GM18520 (cell line): ENCODE measurements around the gene HEPN1.

Experiments
- ATAC-seq: cut with Tn5 transposase; IDR thresholded peaks from one replicate; pipeline ENCODE4 v1.9.1; 2021; ENCODE audit not compliant: unreplicated experiment

Gene HEPN1

GRCh38 chr11:124899383-124900145 lies 19.5 kb upstream of the HEPN1 start:
- ATAC-seq: no peak

DNA sequence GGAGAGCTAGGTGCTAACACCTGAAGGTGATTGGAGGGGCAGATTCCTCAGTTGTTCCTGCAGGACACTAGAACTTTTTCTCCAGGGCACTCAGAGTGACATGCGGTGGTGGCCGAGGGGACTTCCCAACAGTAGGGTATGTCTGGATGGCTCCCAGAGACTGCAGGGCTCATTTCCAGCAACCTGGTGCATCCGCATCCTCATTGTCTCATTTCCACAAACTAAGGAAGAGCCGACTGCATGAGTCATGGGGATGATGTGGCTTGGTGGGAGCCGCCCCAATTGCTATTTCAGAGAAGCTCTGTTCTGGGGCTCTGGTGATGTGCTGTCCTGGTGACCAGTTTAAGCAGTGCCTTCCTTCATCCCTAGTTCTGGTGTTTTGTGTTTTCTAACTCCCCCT lies 18.6 kb upstream of the HEPN1 start:
- no peak for ATAC-seq

DNA sequence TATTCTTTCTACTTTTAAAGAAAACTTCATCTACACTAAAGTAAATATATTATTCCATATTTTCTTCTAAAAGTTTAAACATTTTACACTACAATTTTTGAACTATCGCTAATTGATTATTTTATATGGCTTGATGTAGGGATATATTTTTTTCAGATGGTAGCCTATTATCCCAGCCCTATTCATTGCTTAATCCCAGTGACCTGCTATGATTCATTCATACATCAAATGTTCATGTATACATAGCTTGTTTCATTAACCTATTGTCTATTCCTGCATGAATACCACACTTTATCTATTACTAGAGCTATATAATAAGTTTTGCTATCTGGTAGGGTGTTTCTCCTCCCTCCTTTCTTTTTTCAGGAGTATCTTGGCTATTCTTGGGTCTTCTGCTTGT lies 16.4 kb upstream of the HEPN1 start:
- no peak for ATAC-seq

DNA sequence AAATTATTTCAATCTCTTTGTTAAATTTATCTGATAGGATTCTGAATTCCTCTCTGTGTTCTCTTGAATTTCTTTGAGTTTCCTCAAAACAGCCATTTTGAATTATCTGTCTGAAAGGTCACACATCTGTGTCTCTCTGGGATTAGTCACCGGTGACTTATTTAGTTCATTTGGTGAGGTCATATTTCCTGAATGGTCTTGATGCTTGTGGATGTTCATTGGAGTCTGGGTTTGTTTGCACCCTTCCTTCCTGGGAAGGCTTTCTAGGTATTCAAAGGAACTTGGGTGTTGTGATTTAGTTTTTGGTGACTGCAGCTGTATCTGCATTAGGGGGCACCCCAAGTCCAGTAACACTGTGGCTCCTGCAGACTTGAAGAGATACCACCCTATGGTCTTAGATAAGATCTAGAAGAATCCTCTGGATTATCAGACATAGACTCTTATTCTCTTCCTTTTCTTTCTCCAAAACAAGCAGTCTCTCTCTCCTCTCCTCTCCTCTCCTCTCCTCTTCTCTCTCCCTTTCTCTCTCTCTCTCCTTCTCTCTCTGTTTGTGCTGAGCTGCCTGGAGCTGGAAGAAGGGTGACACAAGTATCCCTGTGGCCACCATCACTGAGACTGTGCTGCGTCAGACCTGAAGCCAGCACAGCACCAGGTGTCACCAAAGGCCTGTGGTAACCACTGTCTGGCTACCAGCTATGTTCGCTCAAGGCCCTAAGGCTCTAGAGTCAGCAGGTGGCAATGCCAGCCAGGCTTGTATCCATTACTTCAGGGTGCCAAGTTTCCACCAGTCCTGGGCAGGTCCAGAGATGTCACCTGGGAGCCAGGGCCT lies 3.3 kb upstream of the HEPN1 start:
- ATAC-seq: no peak

GRCh38 chr11:124916370-124916710 lies 2.7 kb upstream of the HEPN1 start:
- no peak for ATAC-seq

- no peak for ATAC-seq
Observed at GRCh38 chr11:124917115-124917637, 1.9 kb upstream of the HEPN1 start.

DNA sequence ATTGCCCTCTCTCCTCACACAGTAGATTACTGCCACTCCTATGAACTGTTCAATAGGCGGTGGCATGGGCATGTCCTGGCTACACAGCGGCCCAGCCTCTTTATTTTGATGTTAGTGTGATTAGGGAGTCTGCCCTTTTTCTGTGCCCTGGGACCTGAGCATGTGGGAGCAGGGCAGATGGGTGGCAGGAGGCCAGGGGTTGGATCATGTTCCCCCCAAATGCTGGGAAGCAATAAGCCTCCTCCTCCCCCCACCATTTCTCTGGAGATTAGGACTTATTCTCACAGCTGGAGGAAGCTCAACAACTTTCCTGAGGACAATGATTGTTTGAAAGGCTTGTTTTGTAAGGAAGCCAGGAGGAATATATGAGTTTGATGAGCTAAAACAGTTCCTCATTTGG lies 848 bp downstream of the HEPN1 start:
- no peak for ATAC-seq

DNA sequence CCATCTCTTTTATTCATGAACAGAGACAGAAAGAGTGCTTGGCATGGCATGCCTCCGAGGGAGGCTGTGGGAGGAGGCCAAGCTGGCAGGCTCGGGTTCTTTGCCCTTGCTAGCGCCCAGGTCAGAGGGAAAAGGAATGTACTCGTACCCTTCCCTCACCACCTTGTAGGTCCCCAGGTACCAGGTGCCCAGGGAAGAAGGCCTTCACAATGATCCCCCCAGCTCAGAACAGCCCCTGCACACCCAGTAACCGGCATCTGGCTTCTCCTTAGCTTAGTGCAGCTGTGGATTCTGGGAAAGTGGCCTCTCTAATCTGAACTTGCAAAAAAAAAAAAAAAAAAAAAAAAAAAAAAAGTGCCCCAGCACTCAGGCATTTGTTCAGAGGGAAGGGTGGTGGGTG lies 1.3 kb downstream of the HEPN1 start:
- ATAC-seq: no peak

DNA sequence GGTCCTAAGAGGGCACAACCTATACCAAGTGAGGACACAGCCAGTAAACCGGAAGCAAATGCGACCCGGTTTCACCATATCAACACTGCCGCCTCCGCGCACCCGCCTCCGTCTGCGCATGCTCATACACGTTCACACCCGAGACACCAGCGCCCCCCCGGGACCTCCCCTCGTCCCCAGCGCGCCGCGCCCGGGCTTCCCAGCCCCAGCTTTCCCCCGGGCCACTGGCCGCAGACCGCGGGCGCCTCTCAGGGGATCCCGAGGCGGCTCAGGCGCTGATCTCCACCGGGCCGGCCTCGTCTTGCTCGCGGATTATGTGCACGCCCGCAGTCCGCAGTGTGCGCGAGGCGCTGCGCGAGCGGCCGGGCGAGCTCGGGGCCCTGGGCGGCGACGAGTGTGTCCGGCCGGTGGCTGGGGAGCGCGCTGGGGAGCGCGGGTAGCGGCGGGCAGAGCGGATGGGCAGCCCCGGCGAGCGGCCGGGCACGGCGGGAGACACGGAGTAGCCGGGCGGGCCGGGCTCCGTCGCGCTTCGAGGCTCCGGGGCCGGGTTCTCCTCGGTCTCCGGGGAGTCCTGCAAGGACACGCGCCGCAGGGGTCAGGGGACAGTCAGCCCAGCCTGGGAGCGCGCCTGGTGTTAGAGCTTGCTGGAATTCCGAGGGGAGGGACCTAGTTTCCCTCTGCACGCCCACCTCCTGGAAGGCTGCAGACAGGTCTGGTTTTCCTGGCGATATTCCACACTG lies 2.0 kb downstream of the HEPN1 start:
- ATAC-seq: no peak

- ATAC-seq: no peak
Observed at GRCh38 chr11:124922831-124923230, 3.8 kb downstream of the HEPN1 start.

- no peak for ATAC-seq
Observed at GRCh38 chr11:124923296-124923695, 4.2 kb downstream of the HEPN1 start.

DNA sequence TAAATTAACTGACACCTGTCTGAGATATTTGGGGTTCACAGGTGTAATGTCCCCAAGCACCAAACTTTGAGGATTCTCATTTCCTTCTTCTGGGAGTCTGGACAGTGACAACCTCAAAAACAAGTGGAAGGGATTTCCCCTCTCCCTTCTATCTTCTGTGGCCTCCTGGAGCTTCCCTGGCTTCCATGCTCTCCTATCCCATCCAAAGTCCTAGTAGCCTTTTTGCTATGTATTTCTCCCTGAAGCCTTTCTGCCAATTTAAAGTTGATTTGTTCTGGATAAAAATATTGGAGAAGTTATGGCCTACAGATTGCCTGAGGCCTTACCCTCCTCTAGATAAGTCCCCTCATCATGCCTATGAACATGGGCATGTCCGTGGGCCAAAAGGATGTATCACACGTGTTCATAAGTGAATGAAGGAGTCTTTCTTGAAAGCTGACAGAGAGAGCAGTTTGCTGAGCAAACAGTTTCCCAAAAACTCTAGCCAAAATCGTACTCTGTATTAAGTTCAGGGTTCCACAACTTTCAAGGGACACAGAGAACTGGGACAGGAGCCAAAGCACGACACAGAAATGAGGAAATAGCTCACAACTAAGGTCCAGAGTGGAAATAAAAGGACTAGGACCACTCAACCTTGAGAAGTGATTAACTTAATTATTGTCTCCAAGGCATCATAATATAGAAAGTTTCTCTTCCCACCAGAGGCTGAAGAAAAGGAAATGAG lies 10.1 kb downstream of the HEPN1 start:
- ATAC-seq: no peak

DNA sequence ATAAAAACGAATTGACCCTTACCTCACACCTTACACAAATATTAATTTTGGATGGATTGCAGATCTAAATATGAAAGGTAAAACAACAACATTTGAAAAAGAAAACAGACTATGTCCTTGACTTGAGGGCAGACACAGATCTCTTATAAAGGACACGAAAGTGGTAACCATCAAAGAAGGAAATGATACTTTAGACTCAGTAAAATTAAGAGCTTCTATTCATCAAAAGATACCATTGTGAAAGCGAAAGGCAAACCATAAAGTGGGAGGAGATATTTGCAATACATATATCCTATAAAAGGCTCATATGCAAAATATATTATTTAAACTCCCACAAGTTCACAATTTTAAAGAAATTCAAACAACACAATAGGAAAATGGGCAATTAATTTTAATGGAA lies 11.7 kb downstream of the HEPN1 start:
- no peak for ATAC-seq

GRCh38 chr11:124934862-124935547 lies 16.0 kb downstream of the HEPN1 start:
- ATAC-seq: no peak

GRCh38 chr11:124935548-124936514 lies 16.8 kb downstream of the HEPN1 start, which contains the start of gene HEPACAM:
Gene HEPACAM, minus strand, starts transcription at chr11:124936047. Its CDS starts 41 bp downstream, at chr11:124936006.
- no peak for ATAC-seq

DNA sequence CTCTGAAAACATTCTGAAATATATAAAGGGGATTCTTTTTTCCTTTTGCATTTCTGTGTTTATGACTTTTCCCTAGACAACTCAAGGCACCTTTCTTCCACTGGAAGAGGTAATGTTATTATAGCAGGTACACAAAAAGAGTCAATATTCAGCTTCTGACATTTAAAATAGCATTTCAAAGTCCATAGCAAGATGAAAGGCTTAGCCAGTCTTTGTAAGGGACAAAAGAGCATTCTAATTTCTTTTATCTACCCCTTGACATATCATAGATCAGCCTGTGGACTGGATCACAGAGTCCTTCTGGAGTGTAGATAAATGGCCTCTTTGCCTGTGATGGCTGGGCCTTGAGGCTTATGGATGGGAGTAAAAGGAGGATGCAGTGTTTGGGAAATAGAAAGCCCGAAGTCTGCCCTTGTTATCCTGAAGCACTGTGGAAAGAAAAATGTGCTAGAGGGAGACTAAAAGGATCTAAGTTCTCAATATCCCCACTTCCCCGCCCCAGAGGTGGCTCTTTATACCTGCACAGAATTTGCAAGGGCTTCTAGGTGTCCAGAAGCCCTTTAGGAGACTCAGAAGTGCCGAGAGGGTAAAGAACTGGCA lies 18.4 kb downstream of the HEPN1 start:
- no peak for ATAC-seq

GRCh38 chr11:124938206-124938765 lies 19.2 kb downstream of the HEPN1 start:
- ATAC-seq: no peak

- no peak for ATAC-seq
Observed at GRCh38 chr11:124938970-124939369, 19.9 kb downstream of the HEPN1 start.
